Mammary epithelial cell (primary cell): ENCODE measurements around the gene HIVEP2.

Experiments used
- EZH2 ChIP-seq: IDR thresholded peaks from 2 replicates; pipeline ENCODE4 v1.6.1; 2012; ENCODE audit warnings: low read length, inconsistent platforms, borderline replicate concordance
- TF ChIP-seq, protein P1 (sequence below), 2 donors: IDR thresholded peaks in 1 of 2; conservative IDR thresholded peaks in 1 of 2; 2 replicates each; pipeline ENCODE4 v1.5.1; 2011 to 2012; ENCODE audit warnings: inconsistent platforms in 2 of 2, low read length in 2 of 2, mild to moderate bottlenecking in 2 of 2, control low read depth in 1 of 2, low read depth in 1 of 2; ENCODE audit not compliant: insufficient read depth in 1 of 2; ENCODE audit errors: extremely low read depth in 1 of 2

GRCh38 chr6:142868917-142869316 lies 76.1 kb downstream of the HIVEP2 start:
- no peak for TF ChIP-seq EZH2
- TF ChIP-seq, protein P1, sequence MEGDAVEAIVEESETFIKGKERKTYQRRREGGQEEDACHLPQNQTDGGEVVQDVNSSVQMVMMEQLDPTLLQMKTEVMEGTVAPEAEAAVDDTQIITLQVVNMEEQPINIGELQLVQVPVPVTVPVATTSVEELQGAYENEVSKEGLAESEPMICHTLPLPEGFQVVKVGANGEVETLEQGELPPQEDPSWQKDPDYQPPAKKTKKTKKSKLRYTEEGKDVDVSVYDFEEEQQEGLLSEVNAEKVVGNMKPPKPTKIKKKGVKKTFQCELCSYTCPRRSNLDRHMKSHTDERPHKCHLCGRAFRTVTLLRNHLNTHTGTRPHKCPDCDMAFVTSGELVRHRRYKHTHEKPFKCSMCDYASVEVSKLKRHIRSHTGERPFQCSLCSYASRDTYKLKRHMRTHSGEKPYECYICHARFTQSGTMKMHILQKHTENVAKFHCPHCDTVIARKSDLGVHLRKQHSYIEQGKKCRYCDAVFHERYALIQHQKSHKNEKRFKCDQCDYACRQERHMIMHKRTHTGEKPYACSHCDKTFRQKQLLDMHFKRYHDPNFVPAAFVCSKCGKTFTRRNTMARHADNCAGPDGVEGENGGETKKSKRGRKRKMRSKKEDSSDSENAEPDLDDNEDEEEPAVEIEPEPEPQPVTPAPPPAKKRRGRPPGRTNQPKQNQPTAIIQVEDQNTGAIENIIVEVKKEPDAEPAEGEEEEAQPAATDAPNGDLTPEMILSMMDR (conservative IDR thresholded peaks at IDR 0.05 in 1 of 2, IDR thresholded peaks at IDR 0.05 in 1 of 2; ENCODE audit: extremely low read depth in 1 of 2, insufficient read depth in 1 of 2, low read depth in 1 of 2, low read length in 2 of 2) = no peak
